ENCODE results near the gene MEGF6. TPM values are rescaled to one million over a fixed set of nuclear protein-coding genes. Genes with fewer than 3 reads are reported as not detected.

The MEGF6 gene
- total RNA-seq, 1 experiment from 2014 or later, result 32.4 TPM

- Mint-ChIP-seq H3K9me3 (ENCODE audit: low read depth, unreplicated experiment) (no peaks in the 10 kb centered on the region), H3K4me3 (ENCODE audit: low read depth, unreplicated experiment) (no peak overlapping the region), H3K4me1 (ENCODE audit: low read depth, unreplicated experiment) (no peaks in the 10 kb centered on the region), H3K36me3 (ENCODE audit: insufficient read depth, unreplicated experiment) (no peaks in the 10 kb centered on the region), H3K27ac (ENCODE audit: unreplicated experiment) (no peak overlapping the region), H3K27me3 (ENCODE audit: unreplicated experiment) (no peaks in the 10 kb centered on the region)
- DNase-seq, result no peak
- TF ChIP-seq CTCF (IDR thresholded peaks at IDR 0.05; ENCODE audit: unreplicated experiment), result no peak
- BruUV-seq (replicated peaks), result no TSS peak
- intact Hi-C loops (cut with micrococcal nuclease; ENCODE audit: unreplicated experiment), result no loop called here
- CTCF ChIA-PET, result no interaction called here
Measured at GRCh38 chr1:3557366-3557765, 53.9 kb downstream of the MEGF6 start.

- DNase-seq, result no peak
- Mint-ChIP-seq H3K36me3 (ENCODE audit: insufficient read depth, unreplicated experiment) (no peaks in the 10 kb centered on the region), H3K27me3 (ENCODE audit: unreplicated experiment) (no peaks in the 10 kb centered on the region), H3K4me3 (ENCODE audit: low read depth, unreplicated experiment) (no peak overlapping the region), H3K27ac (ENCODE audit: unreplicated experiment) (no peak overlapping the region), H3K4me1 (ENCODE audit: low read depth, unreplicated experiment) (no peaks in the 10 kb centered on the region), H3K9me3 (ENCODE audit: low read depth, unreplicated experiment) (no peaks in the 10 kb centered on the region)
- CTCF ChIA-PET, result no interaction called here
- intact Hi-C loops (cut with micrococcal nuclease; ENCODE audit: unreplicated experiment), result no loop called here
- no peak for TF ChIP-seq CTCF (IDR thresholded peaks at IDR 0.05; ENCODE audit: unreplicated experiment)
- no TSS peak for BruUV-seq (replicated peaks)
Measured at GRCh38 chr1:3556336-3556735, 55.0 kb downstream of the MEGF6 start.

GRCh38 chr1:3555131-3555920 is 56.0 kb downstream of the MEGF6 start:
- CTCF ChIA-PET, result interaction anchor here (0.6 to 1.1 kb wide), 2 partner anchors 15 to 77 kb away, joined by 3 read pairs; no protein-coding TSS in a partner anchor
- Mint-ChIP-seq H3K36me3 (ENCODE audit: insufficient read depth, unreplicated experiment) (no peaks in the 10 kb centered on the region), H3K27ac (ENCODE audit: unreplicated experiment) (no peak overlapping the region), H3K27me3 (ENCODE audit: unreplicated experiment) (no peaks in the 10 kb centered on the region), H3K4me3 (ENCODE audit: low read depth, unreplicated experiment) (no peak overlapping the region), H3K9me3 (ENCODE audit: low read depth, unreplicated experiment) (no peaks in the 10 kb centered on the region), H3K4me1 (ENCODE audit: low read depth, unreplicated experiment) (no peaks in the 10 kb centered on the region)
- BruUV-seq (replicated peaks), result no TSS peak
- no peak for TF ChIP-seq CTCF (IDR thresholded peaks at IDR 0.05; ENCODE audit: unreplicated experiment)
- intact Hi-C loops (cut with micrococcal nuclease; ENCODE audit: unreplicated experiment), result no loop called here
- DNase-seq, result no peak

GRCh38 chr1:3553940-3554223 is 57.4 kb downstream of the MEGF6 start:
- no peak for TF ChIP-seq CTCF (IDR thresholded peaks at IDR 0.05; ENCODE audit: unreplicated experiment)
- Mint-ChIP-seq H3K4me1 (ENCODE audit: low read depth, unreplicated experiment) (no peaks in the 10 kb centered on the region), H3K4me3 (ENCODE audit: low read depth, unreplicated experiment) (no peak overlapping the region), H3K27me3 (ENCODE audit: unreplicated experiment) (no peaks in the 10 kb centered on the region), H3K36me3 (ENCODE audit: insufficient read depth, unreplicated experiment) (no peaks in the 10 kb centered on the region), H3K9me3 (ENCODE audit: low read depth, unreplicated experiment) (no peaks in the 10 kb centered on the region), H3K27ac (ENCODE audit: unreplicated experiment) (no peak overlapping the region)
- CTCF ChIA-PET, result no interaction called here
- BruUV-seq (replicated peaks), result no TSS peak
- intact Hi-C loops (cut with micrococcal nuclease; ENCODE audit: unreplicated experiment), result no loop called here
- no peak for DNase-seq

All from Calu3 (cell line).